Spleen (tissue), 7 donors: ENCODE results near the gene GALNT12.

Experiments used
- POLR2A ChIP-seq, 3 donors: fragments of 450-650 bp; IDR thresholded peaks; one replicate each; pipeline ENCODE4 v1.5.1; 2017; ENCODE audit warnings: antibody characterized with exemption in 3 of 3, mild to moderate bottlenecking in 1 of 3
- TF ChIP-seq, protein P1 (sequence below), 11 experiments: fragments of 200-600 bp in 7 of 11; fragments of 450-650 bp in 4 of 11; sonication (generic) in 4 of 11; IDR thresholded peaks in 8 of 11; conservative IDR thresholded peaks in 3 of 11; 1 replicate in 7 of 11; 2 replicates in 4 of 11; pipeline versions ENCODE4 v1.4.0 to v1.8.0; 2016 to 2021; ENCODE audit warnings: antibody characterized with exemption in 11 of 11, inconsistent platforms in 4 of 11, mild to moderate bottlenecking in 1 of 11
- donor health status: DM: no; HTN: no; CAD: no; lungs with moderate emphysema.
- donor health status: DM: no; HTN: no; CAD: no.
- donor health status: DM: no; HTN: no; CAD: no.

DNA sequence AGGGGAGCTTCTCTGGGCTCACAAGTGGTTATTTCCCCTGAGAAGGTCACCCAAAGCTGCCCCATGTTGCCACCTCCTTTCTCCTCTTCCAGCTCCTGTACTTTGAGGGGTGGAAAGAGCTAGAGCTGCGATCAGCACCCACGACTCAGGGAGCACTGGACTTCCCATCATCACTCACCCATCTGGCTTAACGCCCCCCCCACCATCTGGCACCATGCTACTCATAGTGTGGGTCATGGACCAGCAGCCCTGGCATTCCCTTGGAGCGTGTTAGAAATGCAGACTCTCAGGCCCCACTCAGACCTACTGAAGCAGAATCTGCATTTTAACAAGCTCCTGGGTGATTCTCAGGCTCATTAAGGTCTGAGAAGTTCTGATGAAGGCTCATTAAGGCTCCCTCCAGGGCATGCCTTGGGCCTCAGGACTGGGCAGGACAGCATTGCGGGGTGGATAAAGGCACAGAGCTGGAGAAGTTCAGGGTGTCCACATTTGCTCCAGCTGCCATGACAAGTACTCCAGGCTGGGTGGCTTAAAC, 67.3 kb downstream of the GALNT12 start:
- TF ChIP-seq, protein P1, sequence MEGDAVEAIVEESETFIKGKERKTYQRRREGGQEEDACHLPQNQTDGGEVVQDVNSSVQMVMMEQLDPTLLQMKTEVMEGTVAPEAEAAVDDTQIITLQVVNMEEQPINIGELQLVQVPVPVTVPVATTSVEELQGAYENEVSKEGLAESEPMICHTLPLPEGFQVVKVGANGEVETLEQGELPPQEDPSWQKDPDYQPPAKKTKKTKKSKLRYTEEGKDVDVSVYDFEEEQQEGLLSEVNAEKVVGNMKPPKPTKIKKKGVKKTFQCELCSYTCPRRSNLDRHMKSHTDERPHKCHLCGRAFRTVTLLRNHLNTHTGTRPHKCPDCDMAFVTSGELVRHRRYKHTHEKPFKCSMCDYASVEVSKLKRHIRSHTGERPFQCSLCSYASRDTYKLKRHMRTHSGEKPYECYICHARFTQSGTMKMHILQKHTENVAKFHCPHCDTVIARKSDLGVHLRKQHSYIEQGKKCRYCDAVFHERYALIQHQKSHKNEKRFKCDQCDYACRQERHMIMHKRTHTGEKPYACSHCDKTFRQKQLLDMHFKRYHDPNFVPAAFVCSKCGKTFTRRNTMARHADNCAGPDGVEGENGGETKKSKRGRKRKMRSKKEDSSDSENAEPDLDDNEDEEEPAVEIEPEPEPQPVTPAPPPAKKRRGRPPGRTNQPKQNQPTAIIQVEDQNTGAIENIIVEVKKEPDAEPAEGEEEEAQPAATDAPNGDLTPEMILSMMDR (IDR thresholded peaks at IDR 0.05 in 8 of 11, conservative IDR thresholded peaks at IDR 0.05 in 3 of 11) = no peak
- TF ChIP-seq POLR2A (IDR thresholded peaks at IDR 0.05) = no peak
